ENCODE measurements around the gene IL1RAP.

DNA sequence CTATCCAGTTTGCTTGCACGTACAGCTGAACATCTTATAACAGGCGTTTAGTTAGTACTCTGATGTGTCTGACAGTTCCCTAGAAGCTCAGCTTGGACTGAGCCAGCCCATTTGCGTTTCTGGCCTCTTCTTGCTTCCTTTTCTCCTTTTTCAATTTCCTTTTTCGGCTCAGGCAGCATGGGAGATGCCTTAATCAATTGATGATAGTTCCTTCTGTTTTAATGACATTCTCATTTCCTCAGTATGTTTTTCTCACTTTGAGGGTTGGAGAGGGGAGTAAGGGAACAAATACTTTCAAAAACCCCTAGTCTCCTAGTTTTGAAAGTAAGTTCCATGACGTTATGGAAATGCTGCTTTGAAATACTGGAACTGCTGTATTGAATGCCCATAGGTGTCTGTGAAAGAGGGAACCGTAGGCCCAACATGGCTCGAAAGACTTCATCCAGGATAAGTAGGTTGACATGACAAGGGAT, 18.9 kb downstream of the IL1RAP start:
- TF ChIP-seq POLR2AphosphoS5 (IDR thresholded peaks at IDR 0.05; ENCODE audit: low read depth) (no peak), JUNB (IDR thresholded peaks at IDR 0.05; ENCODE audit: unreplicated experiment) (no peak), EZH2 (IDR thresholded peaks at IDR 0.05; ENCODE audit: low read depth, unreplicated experiment) (no peak), CREB1 (CRISPR knock-in tag; IDR thresholded peaks at IDR 0.05; ENCODE audit: low read depth) (no peak), EZH2phosphoT487 (IDR thresholded peaks at IDR 0.05; ENCODE audit: unreplicated experiment) (no peak)
- TF ChIP-seq, protein P1, sequence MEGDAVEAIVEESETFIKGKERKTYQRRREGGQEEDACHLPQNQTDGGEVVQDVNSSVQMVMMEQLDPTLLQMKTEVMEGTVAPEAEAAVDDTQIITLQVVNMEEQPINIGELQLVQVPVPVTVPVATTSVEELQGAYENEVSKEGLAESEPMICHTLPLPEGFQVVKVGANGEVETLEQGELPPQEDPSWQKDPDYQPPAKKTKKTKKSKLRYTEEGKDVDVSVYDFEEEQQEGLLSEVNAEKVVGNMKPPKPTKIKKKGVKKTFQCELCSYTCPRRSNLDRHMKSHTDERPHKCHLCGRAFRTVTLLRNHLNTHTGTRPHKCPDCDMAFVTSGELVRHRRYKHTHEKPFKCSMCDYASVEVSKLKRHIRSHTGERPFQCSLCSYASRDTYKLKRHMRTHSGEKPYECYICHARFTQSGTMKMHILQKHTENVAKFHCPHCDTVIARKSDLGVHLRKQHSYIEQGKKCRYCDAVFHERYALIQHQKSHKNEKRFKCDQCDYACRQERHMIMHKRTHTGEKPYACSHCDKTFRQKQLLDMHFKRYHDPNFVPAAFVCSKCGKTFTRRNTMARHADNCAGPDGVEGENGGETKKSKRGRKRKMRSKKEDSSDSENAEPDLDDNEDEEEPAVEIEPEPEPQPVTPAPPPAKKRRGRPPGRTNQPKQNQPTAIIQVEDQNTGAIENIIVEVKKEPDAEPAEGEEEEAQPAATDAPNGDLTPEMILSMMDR (conservative IDR thresholded peaks at IDR 0.05; ENCODE audit: low read depth in 2 of 2) = no peak
- TF ChIP-seq, protein P2, sequence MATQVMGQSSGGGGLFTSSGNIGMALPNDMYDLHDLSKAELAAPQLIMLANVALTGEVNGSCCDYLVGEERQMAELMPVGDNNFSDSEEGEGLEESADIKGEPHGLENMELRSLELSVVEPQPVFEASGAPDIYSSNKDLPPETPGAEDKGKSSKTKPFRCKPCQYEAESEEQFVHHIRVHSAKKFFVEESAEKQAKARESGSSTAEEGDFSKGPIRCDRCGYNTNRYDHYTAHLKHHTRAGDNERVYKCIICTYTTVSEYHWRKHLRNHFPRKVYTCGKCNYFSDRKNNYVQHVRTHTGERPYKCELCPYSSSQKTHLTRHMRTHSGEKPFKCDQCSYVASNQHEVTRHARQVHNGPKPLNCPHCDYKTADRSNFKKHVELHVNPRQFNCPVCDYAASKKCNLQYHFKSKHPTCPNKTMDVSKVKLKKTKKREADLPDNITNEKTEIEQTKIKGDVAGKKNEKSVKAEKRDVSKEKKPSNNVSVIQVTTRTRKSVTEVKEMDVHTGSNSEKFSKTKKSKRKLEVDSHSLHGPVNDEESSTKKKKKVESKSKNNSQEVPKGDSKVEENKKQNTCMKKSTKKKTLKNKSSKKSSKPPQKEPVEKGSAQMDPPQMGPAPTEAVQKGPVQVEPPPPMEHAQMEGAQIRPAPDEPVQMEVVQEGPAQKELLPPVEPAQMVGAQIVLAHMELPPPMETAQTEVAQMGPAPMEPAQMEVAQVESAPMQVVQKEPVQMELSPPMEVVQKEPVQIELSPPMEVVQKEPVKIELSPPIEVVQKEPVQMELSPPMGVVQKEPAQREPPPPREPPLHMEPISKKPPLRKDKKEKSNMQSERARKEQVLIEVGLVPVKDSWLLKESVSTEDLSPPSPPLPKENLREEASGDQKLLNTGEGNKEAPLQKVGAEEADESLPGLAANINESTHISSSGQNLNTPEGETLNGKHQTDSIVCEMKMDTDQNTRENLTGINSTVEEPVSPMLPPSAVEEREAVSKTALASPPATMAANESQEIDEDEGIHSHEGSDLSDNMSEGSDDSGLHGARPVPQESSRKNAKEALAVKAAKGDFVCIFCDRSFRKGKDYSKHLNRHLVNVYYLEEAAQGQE (IDR thresholded peaks at IDR 0.05; ENCODE audit: unreplicated experiment) = no peak
